Vagina (tissue), 2 donors: ENCODE measurements around the gene PKD1.

Experiments used
- CTCF ChIP-seq, 3 experiments: fragments of 450-650 bp in 2 of 3; fragments of 200-600 bp in 1 of 3; sonication (generic) in 1 of 3; IDR thresholded peaks; one replicate each; pipeline ENCODE4 v1.5.1; 2017 to 2019; ENCODE audit warnings: antibody characterized with exemption in 3 of 3, mild to moderate bottlenecking in 2 of 3, moderate library complexity in 2 of 3
- POLR2AphosphoS5 ChIP-seq, 2 donors: sonication (generic); formaldehyde crosslinking; IDR thresholded peaks; one replicate each; pipeline ENCODE4 v1.9.0; 2017; ENCODE audit warnings: antibody characterized with exemption in 2 of 2, mild to moderate bottlenecking in 2 of 2, low read depth in 1 of 2; ENCODE audit not compliant: insufficient read depth in 1 of 2

- no peak for TF ChIP-seq CTCF (IDR thresholded peaks at IDR 0.05)
- TF ChIP-seq POLR2AphosphoS5 (IDR thresholded peaks at IDR 0.05; ENCODE audit: insufficient read depth in 1 of 2, low read depth in 1 of 2), result no peak
Observed at GRCh38 chr16:2078691-2079090, 57.0 kb downstream of the PKD1 start.
